HG03354 (cell line): ENCODE results near the gene AHI1.
"Not testable (repeated sequence)": the region's sequence is repeated elsewhere in the genome, so short reads cannot be mapped to it uniquely, and the experiment has no call there.

Source experiments
- ATAC-seq: cut with Tn5 transposase; IDR thresholded peaks from one replicate; pipeline ENCODE4 v1.9.1; 2021; ENCODE audit warnings: mild to moderate bottlenecking; ENCODE audit not compliant: unreplicated experiment, poor library complexity, severe bottlenecking

The AHI1 gene

GRCh38 chr6:135346747-135347146, 150.8 kb downstream of the AHI1 start:
- ATAC-seq = no peak

- no peak for ATAC-seq
Measured at GRCh38 chr6:135344526-135344925, 153.0 kb downstream of the AHI1 start.

DNA sequence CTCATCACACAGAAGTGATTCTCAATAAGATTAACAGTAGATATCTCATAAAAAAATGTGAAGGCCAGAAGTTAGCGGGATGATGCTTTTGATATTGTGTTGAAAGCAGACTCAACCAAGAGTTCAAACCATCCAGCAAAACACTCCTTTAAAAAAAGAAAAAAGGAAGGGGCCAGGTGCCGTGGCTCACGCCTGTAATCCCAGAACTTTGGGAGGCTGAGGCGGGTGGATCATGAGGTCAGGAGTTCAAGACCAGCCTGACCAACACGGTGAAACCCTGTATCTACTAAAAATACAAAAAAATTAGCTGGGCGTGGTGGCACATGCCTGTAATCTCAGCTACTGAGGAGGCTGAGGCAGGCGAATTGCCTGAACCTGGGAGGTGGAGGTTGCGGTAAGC, 157.6 kb downstream of the AHI1 start:
- not testable (repeated sequence) for ATAC-seq

DNA sequence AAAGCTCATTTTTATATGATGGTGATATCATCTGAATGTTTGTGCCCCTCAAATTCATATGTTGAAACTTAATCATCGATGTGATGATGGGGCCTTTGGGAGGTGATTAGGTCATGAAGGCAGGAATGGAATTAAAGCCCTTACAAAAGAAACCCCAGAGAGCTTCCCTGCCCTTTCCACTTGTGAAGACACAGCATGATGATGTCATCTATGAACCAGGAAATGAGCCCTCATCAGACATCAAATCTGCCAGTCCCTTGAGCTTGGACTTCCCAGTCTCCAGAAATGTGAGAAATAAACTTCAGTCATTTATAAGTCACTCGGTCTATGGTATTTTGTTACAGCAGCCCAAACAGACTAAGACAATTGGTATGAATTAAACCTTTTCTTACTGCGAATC, 163.4 kb downstream of the AHI1 start:
- no peak for ATAC-seq

DNA sequence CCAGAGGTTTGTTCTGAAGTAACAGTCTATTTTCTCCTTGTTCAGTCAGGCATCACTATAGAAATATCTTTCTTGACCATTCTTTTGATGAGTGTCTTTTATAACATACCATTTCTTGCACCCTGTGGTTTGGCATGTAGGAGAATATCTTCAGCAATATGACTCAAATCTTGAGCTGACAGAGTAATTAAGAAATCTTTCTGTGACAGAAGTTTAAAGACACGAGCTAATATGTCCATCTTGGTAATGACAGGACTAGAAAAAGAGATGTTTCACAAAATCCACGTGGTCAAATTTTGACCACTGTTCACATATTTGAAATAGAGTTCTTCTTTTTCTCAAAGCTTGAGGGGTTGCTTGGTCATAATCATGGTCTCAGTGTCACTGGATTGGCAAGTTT, 166.5 kb downstream of the AHI1 start:
- ATAC-seq = no peak

DNA sequence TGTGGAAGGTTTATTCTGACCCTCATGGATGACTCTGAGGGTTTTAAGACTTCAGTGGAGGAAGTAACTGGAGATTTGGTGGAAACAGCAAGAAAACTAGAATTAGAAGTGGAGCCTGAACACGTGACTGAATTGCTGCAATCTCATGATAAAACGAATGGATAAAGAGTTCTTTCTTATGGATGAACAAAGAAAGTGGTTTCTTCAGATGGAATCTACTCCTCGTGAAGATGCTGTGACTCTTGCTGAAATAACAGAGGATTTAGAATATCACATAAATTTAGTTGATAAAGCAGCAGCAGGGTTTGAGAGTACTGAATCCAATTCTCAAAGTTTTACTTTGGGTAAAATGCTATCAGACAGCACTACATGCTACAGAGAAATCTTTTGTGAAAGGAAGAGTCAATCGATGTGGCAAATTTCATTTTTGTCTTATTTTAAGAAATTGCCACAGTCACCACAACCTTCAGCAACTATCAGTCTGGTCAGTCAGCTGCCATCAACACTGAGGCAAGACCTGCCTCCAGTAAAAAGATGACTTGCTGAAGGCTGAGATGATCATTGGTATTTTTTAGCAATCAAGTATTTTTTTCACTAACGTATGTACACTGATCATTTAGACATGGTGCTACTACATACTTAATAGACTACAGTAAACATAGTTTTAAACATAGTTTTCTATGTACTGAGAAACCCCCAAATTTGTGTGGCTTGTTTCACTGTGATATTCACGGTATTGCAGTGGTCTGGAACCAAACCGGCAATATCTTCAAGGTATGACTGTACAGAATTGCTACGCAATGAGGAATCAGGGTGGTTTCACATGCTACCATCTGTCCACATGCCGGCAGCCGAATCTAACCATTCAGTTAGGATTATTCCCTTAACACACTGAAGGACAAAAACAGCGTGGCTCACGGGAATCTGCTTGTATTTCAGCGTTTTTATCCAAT, 167.4 kb downstream of the AHI1 start:
- peak; percentile 95 for ATAC-seq

- ATAC-seq = no peak
Measured at GRCh38 chr6:135328136-135328535, 169.4 kb downstream of the AHI1 start.

DNA sequence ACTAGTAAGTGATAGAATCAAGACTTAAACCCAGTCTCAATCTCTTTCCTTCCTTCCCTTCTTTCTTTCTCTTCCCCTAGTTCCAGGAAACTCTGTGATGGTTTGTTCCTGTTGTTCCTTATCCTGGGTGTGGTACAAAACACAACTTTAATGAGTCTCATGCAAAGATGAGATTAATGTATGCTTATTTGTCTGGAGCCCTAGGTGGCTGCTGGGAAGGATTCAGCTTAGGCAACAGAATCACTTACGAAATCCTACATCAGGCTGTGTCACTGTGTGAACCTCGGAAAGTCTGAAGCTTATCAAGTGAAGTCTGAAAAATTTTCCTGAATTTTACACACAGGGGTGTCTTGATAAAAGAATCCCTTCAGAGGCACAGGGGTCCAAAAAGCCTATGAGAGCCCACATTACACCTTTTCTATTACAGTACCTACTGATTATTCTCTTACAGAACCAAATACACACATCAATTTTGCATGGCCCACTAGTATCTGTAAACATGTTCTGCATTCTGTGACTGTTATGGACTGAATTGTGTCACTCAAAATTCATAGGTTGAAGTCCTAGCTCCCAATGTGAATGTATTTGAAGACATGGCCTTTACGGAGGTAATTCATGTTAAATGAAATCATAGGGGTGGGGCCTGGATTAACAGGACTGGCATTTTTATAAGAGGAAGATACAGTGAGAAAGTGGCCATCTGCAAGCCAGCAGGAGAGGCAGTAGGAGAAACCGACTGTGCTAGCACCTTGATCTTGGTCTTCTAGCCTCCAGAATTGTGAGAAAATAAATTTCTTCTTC, 171.7 kb downstream of the AHI1 start:
- no peak for ATAC-seq

GRCh38 chr6:135324531-135324930, 173.0 kb downstream of the AHI1 start:
- ATAC-seq = no peak

- no peak for ATAC-seq
Measured at GRCh38 chr6:135323979-135324378, 173.6 kb downstream of the AHI1 start.

DNA sequence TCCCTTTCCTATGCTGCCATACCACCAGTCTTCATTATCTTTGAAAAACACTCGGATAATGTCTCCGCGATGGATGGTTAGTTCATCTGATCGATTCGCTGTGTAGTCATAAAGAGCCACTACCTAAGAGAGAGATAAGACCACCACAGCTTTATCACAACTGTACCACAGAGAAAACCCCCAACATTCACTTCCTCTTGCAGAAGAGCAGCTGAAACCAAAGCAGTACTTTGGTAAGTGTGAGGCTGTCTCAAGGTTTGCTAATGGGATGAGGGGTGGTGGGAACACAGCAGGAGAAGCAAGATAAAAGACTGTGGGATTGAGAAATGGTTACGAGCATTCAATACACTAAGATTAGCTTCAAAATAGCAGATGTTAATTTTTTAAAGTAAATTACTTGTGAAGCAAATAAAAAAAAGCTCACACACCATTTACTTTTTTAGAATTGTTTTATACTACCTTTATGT, 174.3 kb downstream of the AHI1 start:
- ATAC-seq = peak; percentile 98

DNA sequence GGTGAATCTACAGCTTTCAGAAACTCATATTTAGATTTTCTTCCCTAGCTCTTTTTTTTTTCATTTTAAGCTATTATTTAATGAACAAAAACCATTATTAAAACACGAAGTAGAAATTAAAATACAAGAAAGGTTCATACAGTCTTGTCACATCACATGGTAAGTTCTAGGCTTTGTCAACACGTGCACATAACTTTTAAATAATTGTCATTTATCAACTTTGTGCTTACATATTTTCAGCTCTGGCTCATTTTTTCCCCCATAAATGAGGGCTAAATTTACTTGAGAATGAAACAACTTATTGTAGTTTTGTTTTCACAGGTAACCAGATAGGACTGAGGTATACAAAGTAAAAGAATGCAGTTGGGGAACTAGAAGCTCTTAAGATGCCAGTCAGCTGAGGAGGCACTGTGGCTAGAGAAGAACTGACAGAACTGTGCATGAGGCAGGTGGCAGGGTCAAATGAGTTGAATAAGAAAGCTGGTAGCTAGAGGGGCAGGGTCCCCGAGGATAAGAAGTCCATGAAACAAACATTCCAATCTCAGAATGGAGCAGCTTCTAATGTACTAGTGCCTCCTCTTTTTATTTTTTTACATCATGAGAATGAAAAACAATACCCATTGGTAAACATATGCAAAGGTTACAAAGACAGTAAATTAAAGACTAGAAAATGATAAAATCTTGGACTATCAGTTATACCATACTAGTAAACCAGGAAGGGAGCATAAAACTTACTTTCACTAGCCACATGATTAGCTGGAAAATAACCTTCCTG, 174.9 kb downstream of the AHI1 start:
- peak; percentile 69 for ATAC-seq

GRCh38 chr6:135320721-135321621, 176.6 kb downstream of the AHI1 start:
- no peak for ATAC-seq

DNA sequence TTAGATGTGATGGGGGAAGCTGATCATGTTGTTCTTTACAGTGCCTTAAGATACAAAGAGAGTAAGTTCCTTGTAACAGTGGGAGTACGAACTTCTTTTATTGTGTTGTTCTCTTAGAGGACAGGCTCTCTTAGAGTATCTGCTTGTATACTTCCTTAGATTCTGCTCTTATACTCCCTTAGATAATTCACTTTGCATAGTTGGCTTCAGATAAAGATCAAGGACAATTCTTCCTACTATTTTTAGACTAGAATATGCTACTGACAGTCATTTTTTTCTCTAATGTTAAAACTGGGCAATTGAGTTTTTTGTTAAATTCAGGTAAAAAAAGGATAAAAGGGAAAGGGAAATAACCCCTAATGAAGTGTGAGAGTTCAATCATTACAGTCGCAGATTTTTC, 177.7 kb downstream of the AHI1 start:
- no peak for ATAC-seq

DNA sequence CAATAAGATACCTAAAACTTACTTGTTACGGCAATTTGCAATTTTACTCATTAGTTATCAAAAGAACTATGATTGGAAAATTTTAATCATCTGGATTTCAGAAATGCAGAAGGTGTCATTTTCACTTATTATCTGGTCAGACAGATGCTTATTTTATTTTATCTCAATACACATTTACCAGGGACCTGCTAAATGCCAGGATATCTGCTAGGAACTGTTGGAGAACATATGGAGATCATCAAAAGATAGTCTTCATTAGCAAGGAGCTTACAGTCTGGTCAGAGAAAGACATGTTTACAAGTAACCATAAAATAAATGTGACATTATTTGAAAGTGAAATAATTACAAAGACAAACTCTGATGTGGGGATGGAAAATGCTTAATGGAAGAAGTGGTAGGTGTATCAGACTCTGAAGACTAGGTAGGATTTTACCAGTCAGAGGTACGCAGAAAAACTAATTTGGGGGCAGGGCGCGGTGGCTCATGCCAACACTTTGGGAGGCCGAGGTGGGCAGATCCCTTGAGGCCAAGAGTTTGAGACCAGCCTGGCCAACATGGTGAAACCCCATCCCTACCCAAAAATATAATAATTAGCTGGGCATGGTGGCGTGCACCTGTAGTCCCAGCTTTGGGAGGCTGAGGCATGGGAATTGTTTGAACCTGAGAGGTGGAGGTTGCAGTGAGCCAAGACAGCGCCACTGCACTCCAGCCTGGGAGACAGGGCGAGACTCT, 178.6 kb downstream of the AHI1 start:
- no peak for ATAC-seq

DNA sequence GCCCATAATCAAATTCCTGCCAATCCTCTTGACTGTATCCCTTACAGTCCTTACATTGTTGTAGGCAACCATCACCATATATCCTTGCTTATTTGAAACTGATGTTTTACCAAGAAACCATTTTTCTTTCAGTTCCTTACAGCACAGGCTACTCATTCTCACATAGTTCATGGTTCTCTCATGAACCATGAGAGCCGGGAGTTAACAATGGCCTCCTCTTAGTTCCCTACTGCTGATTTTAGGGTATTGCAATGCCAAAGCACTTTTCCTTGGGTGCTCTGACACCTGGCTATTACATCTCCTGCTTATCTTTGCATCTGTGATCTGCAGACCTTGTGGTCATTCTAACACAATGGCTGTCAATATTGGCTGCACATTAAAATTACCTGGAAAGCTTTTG, 183.0 kb downstream of the AHI1 start:
- no peak for ATAC-seq

GRCh38 chr6:135311446-135312200, 185.9 kb downstream of the AHI1 start:
- ATAC-seq = no peak

- ATAC-seq = no peak
Measured at GRCh38 chr6:135310291-135310690, 187.2 kb downstream of the AHI1 start.
